ENCODE measurements around the gene CTNNB1.
"Not testable (repeated sequence)": the region's sequence is repeated elsewhere in the genome, so short reads cannot be mapped to it uniquely, and the experiment has no call there.

CTNNB1 gene

GRCh38 chr3:41259449-41260062 is 60.3 kb downstream of the CTNNB1 start:
- no peak for DNase-seq

GRCh38 chr3:41260063-41260450 is 60.8 kb downstream of the CTNNB1 start:
- DNase-seq: no peak

GRCh38 chr3:41265011-41265545 is 65.8 kb downstream of the CTNNB1 start:
- no peak for DNase-seq

GRCh38 chr3:41265823-41266273 is 66.5 kb downstream of the CTNNB1 start:
- DNase-seq: no peak

GRCh38 chr3:41267975-41268640 is 68.8 kb downstream of the CTNNB1 start:
- DNase-seq: no peak

GRCh38 chr3:41272667-41273066 is 73.4 kb downstream of the CTNNB1 start:
- no peak for DNase-seq

- DNase-seq: no peak
These were observed 75.8 kb downstream of the CTNNB1 start for GRCh38 chr3:41274944-41275668.

- no peak for DNase-seq
These were observed 76.9 kb downstream of the CTNNB1 start for GRCh38 chr3:41276191-41276590.

- DNase-seq: no peak
These were observed 78.6 kb downstream of the CTNNB1 start for GRCh38 chr3:41277790-41278465.

GRCh38 chr3:41284934-41285333 is 85.6 kb downstream of the CTNNB1 start:
- not testable (repeated sequence) for DNase-seq

GRCh38 chr3:41286305-41286704 is 87.0 kb downstream of the CTNNB1 start:
- no peak for DNase-seq

GRCh38 chr3:41288785-41289184 is 89.5 kb downstream of the CTNNB1 start:
- DNase-seq: no peak
